Measurements from ENCODE around the gene AKNA.

The AKNA gene

GRCh38 chr9:114299286-114300152 is 88.3 kb downstream of the AKNA start:
- no peak for DNase-seq

GRCh38 chr9:114296338-114296737 is 91.4 kb downstream of the AKNA start:
- DNase-seq = no peak

GRCh38 chr9:114294664-114295063 is 93.1 kb downstream of the AKNA start:
- no peak for DNase-seq

DNA sequence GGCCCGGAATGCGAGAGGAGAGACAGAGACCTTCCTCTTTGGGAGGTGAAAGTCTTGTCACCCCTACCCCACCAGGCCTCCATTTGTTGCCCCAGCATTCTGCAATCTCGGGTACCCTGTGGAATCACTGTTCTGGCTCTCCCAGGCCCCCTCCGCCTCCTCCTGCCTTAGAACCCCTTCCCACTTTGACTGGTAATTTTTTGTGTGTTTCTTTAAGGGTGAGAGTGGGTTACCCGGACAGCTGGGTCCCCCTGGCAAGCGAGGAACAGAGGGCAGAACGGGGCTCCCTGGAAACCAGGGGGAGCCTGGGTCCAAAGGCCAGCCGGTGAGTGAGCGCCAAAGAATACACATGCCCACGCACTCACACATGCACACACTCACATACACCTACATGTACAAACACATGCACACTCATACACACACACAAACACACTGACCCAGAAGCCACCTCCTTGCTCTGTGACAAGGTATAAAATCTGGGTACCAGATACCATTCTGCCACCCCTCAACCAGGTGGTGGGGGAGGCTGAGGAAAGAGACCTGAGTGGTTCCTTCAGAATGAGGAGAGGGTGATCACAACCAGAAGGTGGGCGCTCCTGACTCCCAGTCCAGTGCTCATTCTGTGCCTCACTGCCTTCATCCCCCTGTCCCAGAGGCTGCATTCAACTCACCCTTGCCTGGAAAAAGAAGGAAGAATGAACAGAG is 95.7 kb downstream of the AKNA start:
- no peak for DNase-seq

DNA sequence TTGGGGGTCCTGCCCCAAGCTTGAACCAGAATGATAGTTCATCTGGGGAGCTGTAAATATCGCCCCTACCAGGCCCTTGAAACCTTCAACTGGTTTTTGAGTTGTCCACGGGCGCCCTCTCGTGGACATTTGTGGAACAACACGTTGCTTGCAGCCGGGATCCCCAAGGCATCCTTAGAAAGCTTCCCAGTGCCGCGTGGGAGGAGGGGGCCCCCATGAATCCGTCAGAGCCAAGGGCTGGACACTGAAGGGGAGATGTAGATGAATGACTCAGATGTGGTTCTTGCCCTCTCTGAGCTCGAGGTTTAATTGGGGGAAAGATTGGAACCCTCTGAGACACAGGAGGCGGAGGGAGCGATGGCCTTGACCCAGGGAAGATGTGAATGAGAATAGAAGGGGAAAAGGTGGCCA is 96.7 kb downstream of the AKNA start:
- no peak for DNase-seq

DNA sequence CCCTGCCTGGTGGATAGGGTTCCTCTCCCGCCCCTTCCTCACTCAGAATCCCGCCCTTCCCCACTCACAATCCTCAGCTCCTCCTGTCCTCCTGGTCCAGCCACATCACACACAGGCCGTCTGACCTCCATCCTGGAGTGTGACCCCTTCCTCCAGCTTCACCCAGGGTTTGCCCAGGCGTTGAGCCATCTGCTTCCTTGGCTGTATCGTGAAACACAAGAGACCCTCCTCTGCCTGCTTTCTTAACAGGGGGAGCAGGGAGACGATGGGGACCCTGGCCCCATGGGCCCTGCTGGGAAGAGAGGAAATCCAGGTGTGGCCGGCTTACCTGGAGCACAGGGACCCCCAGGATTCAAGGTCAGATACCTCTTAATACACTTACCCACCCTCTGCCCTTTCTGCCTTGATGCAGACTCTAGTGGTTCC is 97.2 kb downstream of the AKNA start:
- DNase-seq = no peak

DNA sequence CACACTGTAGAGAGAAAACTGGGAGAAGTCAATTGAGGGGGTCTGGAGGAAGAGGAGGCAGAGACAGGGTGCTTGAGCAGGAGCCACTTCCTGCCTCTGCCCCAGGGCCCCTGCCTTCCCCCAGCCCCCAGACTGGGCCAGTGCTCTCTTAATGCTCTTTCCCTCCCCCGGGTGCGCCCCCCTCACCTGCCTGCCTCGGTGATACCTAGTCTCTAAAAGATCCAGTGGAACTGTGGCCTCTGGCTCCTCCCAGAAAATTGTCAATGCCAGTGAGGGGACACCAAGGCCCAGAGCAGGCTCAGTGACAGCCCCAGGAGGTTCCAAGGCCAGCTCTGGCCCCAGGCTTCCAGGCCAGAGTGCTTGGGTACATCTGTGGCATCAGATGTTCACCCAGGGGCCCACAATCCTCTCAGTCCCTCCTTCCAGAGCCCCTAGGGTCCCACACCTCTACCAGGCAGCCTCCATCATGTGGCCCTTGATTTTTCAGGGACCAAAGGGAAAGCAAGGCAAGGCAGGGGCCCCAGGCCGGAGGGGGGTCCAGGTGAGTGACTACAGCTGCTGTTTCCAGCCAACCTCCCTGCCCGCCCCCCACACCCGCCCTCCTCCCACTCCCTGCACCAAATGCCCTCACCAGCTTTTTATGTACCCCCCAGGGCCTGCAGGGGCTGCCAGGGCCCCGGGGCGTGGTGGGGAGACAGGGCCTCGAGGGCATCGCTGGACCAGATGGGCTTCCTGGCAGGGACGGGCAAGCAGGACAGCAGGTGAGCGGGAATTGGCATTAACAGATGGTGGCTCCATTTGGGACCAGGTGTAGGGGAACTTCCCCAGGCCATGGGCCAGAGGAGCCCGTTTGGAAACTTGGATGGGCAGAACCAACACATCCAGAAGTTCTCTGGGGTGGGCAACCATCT is 98.0 kb downstream of the AKNA start:
- no peak for DNase-seq

DNA sequence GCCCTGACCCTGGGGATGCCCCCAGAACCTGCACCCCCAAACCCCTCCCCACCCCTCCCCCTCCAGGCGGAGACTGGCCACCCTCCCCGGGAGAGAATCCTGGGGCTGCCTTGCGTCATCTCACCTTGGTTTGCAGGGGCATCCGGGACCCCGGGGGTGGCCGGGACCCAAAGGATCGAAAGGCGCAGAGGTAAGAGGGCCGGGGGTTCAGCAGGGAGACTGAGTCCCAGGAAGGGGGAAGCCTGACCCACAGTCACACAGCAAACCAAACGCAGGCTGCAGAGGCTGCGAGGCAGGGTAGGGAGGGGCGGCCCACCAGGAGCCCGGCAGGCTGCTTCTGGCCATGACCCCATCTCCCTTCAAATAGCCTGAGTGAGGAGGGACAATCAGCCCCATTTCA is 98.7 kb downstream of the AKNA start:
- no peak for DNase-seq

DNA sequence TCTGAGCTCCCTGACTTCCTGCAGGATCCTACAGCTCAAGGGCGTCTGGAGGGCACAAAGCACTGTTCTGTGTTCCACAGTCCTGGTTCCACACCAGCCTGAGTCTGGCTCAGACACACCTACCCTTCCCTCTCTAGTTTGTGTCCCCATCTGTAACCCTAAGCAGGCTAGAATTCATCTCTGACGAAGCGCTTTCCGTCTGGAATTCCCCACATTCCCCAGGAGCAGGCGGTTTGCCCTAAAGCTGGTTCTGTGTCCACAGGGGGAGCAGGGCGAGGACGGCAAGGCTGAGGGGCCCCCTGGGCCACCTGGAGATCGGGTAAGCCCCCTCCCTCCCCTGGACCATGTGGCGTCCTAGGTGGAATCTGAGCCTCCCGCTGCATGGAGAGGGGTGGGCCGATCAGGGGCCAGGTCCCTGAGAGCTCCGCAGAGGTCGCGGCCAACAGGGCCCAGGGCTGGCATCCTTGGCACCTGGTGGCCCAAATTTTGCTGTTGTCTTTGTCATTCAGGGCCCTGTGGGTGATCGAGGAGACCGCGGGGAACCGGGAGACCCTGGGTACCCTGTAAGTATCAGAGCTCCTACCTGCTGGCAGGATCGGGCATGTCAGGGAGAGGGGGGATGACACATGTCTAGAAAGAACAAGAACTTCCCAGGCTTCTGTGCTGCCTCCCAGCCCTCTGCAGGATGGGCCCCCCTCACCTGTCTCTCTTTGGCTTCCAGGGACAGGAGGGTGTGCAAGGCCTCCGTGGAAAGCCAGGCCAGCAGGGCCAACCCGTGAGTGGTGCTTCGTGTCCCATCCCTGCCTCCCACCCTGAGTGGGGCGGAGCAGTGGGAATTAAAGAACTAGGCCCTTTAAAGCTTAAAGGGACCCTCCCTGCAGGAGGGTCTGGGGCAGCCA is 99.3 kb downstream of the AKNA start:
- DNase-seq = no peak

DNA sequence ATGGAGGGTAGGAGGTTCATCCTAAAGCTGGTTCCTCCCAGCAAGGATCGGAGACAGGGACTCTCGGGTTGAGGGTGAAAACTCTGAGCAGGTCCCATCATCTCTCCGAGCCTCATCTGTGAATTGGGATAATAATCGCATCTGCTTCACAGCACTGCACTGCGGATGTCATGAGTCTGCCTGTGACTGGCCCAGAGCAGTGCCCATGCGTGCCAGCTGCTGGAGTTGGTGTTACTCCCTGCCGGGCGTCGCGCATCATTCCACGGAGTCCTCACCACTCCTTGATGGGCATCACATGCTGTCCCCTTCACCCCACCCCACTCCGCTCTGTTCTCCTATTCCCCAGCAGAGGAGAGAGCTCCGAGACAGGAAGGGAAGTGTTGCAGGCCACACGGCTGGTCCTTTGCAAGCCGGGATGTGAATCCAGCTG is 100.0 kb downstream of the AKNA start:
- DNase-seq = no peak

- DNase-seq = no peak
Observed at GRCh38 chr9:114287001-114287762, 100.6 kb downstream of the AKNA start.

DNA sequence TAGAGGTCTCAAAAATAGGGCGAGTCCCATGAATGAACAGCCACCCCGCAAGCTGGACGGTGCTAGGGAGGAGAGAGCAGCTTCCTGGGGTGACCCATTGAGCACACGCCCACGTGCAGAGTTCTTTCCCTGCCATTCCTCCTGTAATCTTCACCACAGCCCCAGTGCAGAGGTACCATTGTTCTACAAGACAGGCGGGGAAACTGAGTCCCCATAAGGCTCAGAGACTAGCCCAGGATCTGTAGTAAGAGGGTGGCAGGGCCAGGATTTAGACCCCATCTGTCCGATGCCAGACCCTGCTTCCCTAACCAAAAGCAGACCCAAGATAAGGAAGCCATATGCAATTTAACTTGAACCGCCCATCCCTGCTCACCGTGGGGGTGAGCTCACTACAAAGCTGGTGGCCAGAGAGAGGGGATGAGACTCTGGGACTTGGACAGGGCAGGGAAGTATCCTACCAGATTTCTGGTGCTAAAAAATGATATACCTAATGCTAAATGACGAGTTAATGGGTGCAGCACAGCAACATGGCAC is 101.6 kb downstream of the AKNA start:
- DNase-seq = no peak

- DNase-seq = no peak
Observed at GRCh38 chr9:114285166-114285867, 102.5 kb downstream of the AKNA start.

GRCh38 chr9:114284316-114285060 is 103.3 kb downstream of the AKNA start:
- no peak for DNase-seq

Measured in NCI-H446 treated with DMSO at 0.1 percent for 48 hours (cell line).